BLaER1 (cell line): ENCODE data around the gene SLC29A3.

Experiments used
- H3K27ac ChIP-seq: shearing (Covaris generic); formaldehyde crosslinking; 2 replicates; pipeline ENCODE4 v1.8.1; 2022
- H3K27me3 ChIP-seq: shearing (Covaris generic); formaldehyde crosslinking; 2 replicates; pipeline ENCODE4 v1.8.1; 2022
- H3K36me3 ChIP-seq: shearing (Covaris generic); formaldehyde crosslinking; 2 replicates; pipeline ENCODE4 v1.8.1; 2022
- H3K4me1 ChIP-seq: shearing (Covaris generic); formaldehyde crosslinking; 2 replicates; pipeline ENCODE4 v1.8.1; 2022
- H3K4me2 ChIP-seq: shearing (Covaris generic); formaldehyde crosslinking; 2 replicates; pipeline ENCODE4 v1.8.1; 2022
- H3K4me3 ChIP-seq: shearing (Covaris generic); formaldehyde crosslinking; 2 replicates; pipeline ENCODE4 v1.8.1; 2022
- H3K9ac ChIP-seq: shearing (Covaris generic); formaldehyde crosslinking; 2 replicates; pipeline ENCODE4 v1.8.1; 2022
- H3K9me3 ChIP-seq: shearing (Covaris generic); formaldehyde crosslinking; 2 replicates; pipeline ENCODE4 v1.8.1; 2022
- H4K20me1 ChIP-seq: shearing (Covaris generic); formaldehyde crosslinking; 2 replicates; pipeline ENCODE4 v1.8.1; 2022
- Cebpa-rat ChIP-seq: shearing (Covaris generic); IDR thresholded peaks from 2 replicates; pipeline ENCODE4 v1.8.1; 2022

Gene SLC29A3

GRCh38 chr10:71317739-71318138, 1.3 kb upstream of the SLC29A3 start:
- Histone ChIP-seq H3K9ac (no peak overlapping the region), H3K4me3 (no peak overlapping the region), H3K27me3 (no peaks in the 10 kb centered on the region), H3K4me2 (peak overlapping the region; percentile 77; the same call in 1 of the 2 replicates), H4K20me1 (0 out of 2 replicates have a peak, but pooled peaks cover 8% of the 10 kb centered on the region), H3K27ac (no peak overlapping the region), H3K9me3 (no peaks in the 10 kb centered on the region), H3K36me3 (peaks cover 5% of the 10 kb centered on the region), H3K4me1 (peaks cover 61% of the 10 kb centered on the region)
- no peak for TF ChIP-seq Cebpa-rat

GRCh38 chr10:71319800-71320392, 837 bp downstream of the SLC29A3 start:
- Histone ChIP-seq H3K27me3 (no peaks in the 10 kb centered on the region), H3K36me3 (peaks cover 27% of the 10 kb centered on the region), H3K9me3 (no peaks in the 10 kb centered on the region), H3K27ac (peak overlapping the region; percentile 86), H3K4me3 (peak overlapping the region; percentile 87), H3K9ac (peak overlapping the region; percentile 87), H4K20me1 (peaks cover 18% of the 10 kb centered on the region), H3K4me1 (peaks cover 56% of the 10 kb centered on the region), H3K4me2 (peak overlapping the region; percentile 87)
- no peak for TF ChIP-seq Cebpa-rat

GRCh38 chr10:71320592-71320991, 1.5 kb downstream of the SLC29A3 start:
- Histone ChIP-seq H4K20me1 (peaks cover 25% of the 10 kb centered on the region), H3K4me2 (peak overlapping the region; percentile 87), H3K27me3 (no peaks in the 10 kb centered on the region), H3K36me3 (peaks cover 34% of the 10 kb centered on the region), H3K9ac (peak overlapping the region; percentile 87; the same call in 1 of the 2 replicates), H3K9me3 (no peaks in the 10 kb centered on the region), H3K4me1 (peaks cover 52% of the 10 kb centered on the region), H3K27ac (no peak overlapping the region), H3K4me3 (no peak overlapping the region)
- TF ChIP-seq Cebpa-rat, result no peak

- no peak for TF ChIP-seq Cebpa-rat
- Histone ChIP-seq H3K27me3 (no peaks in the 10 kb centered on the region), H3K4me3 (no peak overlapping the region), H4K20me1 (peaks cover 31% of the 10 kb centered on the region), H3K27ac (no peak overlapping the region), H3K9me3 (no peaks in the 10 kb centered on the region), H3K4me2 (no peak overlapping the region; the same call in 1 of the 2 replicates), H3K4me1 (peaks cover 44% of the 10 kb centered on the region), H3K9ac (no peak overlapping the region), H3K36me3 (peaks cover 42% of the 10 kb centered on the region)
Observed at GRCh38 chr10:71321386-71321785, 2.3 kb downstream of the SLC29A3 start.

- peaks cover 26% of the 10 kb centered on the region for H3K4me1 ChIP-seq
- no peak overlapping the region for H3K9ac ChIP-seq
- H3K27me3 ChIP-seq, result no peaks in the 10 kb centered on the region
- H3K4me3 ChIP-seq, result no peak overlapping the region
- peaks cover 50% of the 10 kb centered on the region for H4K20me1 ChIP-seq
- no peak overlapping the region for H3K4me2 ChIP-seq
- H3K36me3 ChIP-seq, result peaks cover 62% of the 10 kb centered on the region
- no peak overlapping the region for H3K27ac ChIP-seq
- TF ChIP-seq Cebpa-rat, result no peak
- H3K9me3 ChIP-seq, result no peaks in the 10 kb centered on the region
Observed at GRCh38 chr10:71323407-71323806, 4.3 kb downstream of the SLC29A3 start.

GRCh38 chr10:71324743-71325142, 5.7 kb downstream of the SLC29A3 start:
- H3K27me3 ChIP-seq, result no peaks in the 10 kb centered on the region
- H3K4me2 ChIP-seq, result no peak overlapping the region
- H3K36me3 ChIP-seq, result peaks cover 75% of the 10 kb centered on the region
- H3K9ac ChIP-seq, result no peak overlapping the region
- H3K4me1 ChIP-seq, result peaks cover 33% of the 10 kb centered on the region
- H3K4me3 ChIP-seq, result no peak overlapping the region
- no peak for TF ChIP-seq Cebpa-rat
- peaks cover 61% of the 10 kb centered on the region for H4K20me1 ChIP-seq
- H3K27ac ChIP-seq, result no peak overlapping the region
- no peaks in the 10 kb centered on the region for H3K9me3 ChIP-seq

- H3K36me3 ChIP-seq, result peaks cover 81% of the 10 kb centered on the region
- no peak overlapping the region for H3K27ac ChIP-seq
- peaks cover 33% of the 10 kb centered on the region for H3K4me1 ChIP-seq
- H3K9me3 ChIP-seq, result no peaks in the 10 kb centered on the region
- no peaks in the 10 kb centered on the region for H3K27me3 ChIP-seq
- H4K20me1 ChIP-seq, result peaks cover 66% of the 10 kb centered on the region
- no peak overlapping the region for H3K4me3 ChIP-seq
- H3K4me2 ChIP-seq, result no peak overlapping the region
- no peak overlapping the region for H3K9ac ChIP-seq
- no peak for TF ChIP-seq Cebpa-rat
Observed at GRCh38 chr10:71325267-71325666, 6.2 kb downstream of the SLC29A3 start.

GRCh38 chr10:71326464-71326881, 7.4 kb downstream of the SLC29A3 start:
- Histone ChIP-seq H3K4me2 (no peak overlapping the region), H3K4me1 (peaks cover 24% of the 10 kb centered on the region), H3K27ac (no peak overlapping the region), H3K4me3 (no peak overlapping the region), H3K9ac (no peak overlapping the region), H3K27me3 (no peaks in the 10 kb centered on the region), H3K36me3 (peaks cover 93% of the 10 kb centered on the region), H4K20me1 (peaks cover 66% of the 10 kb centered on the region), H3K9me3 (no peaks in the 10 kb centered on the region)
- TF ChIP-seq Cebpa-rat, result no peak

- Histone ChIP-seq H3K4me2 (no peak overlapping the region), H4K20me1 (peaks cover 81% of the 10 kb centered on the region), H3K27me3 (no peaks in the 10 kb centered on the region), H3K36me3 (peaks cover 69% of the 10 kb centered on the region), H3K4me1 (peaks cover 61% of the 10 kb centered on the region), H3K9ac (no peak overlapping the region), H3K4me3 (no peak overlapping the region), H3K9me3 (no peaks in the 10 kb centered on the region), H3K27ac (no peak overlapping the region)
- TF ChIP-seq Cebpa-rat, result no peak
Observed at GRCh38 chr10:71330789-71331404, 11.8 kb downstream of the SLC29A3 start.

GRCh38 chr10:71331736-71332135, 12.7 kb downstream of the SLC29A3 start:
- Histone ChIP-seq H4K20me1 (peaks cover 82% of the 10 kb centered on the region), H3K4me3 (no peak overlapping the region), H3K36me3 (peaks cover 60% of the 10 kb centered on the region), H3K9me3 (no peaks in the 10 kb centered on the region), H3K4me2 (no peak overlapping the region), H3K9ac (no peak overlapping the region), H3K27me3 (no peaks in the 10 kb centered on the region), H3K4me1 (peaks cover 69% of the 10 kb centered on the region), H3K27ac (no peak overlapping the region)
- no peak for TF ChIP-seq Cebpa-rat
